HG02798 (cell line): ENCODE results near the gene FOXJ3.
A peak's percentile ranks its signal among the peaks of the same experiment; 100 is the strongest.

ENCODE experiments used
- ATAC-seq: cut with Tn5 transposase; IDR thresholded peaks from one replicate; pipeline ENCODE4 v1.9.1; 2021; ENCODE audit warnings: mild to moderate bottlenecking; ENCODE audit not compliant: unreplicated experiment, poor library complexity

The FOXJ3 gene

GRCh38 chr1:42335050-42335808, at the start of gene FOXJ3:
TSS of gene FOXJ3 (minus strand) at chr1:42335235. CDS start at chr1:42311093, 24,142 bp downstream.
- ATAC-seq, result peak; percentile 84

GRCh38 chr1:42381280-42381673, 46.2 kb upstream of the FOXJ3 start:
- no peak for ATAC-seq

GRCh38 chr1:42380586-42381279, 45.7 kb upstream of the FOXJ3 start, which contains the start of gene RIMKLA:
TSS of gene RIMKLA (plus strand) at chr1:42380792. CDS start at chr1:42380935, 143 bp downstream.
- peak; percentile 89 for ATAC-seq

DNA sequence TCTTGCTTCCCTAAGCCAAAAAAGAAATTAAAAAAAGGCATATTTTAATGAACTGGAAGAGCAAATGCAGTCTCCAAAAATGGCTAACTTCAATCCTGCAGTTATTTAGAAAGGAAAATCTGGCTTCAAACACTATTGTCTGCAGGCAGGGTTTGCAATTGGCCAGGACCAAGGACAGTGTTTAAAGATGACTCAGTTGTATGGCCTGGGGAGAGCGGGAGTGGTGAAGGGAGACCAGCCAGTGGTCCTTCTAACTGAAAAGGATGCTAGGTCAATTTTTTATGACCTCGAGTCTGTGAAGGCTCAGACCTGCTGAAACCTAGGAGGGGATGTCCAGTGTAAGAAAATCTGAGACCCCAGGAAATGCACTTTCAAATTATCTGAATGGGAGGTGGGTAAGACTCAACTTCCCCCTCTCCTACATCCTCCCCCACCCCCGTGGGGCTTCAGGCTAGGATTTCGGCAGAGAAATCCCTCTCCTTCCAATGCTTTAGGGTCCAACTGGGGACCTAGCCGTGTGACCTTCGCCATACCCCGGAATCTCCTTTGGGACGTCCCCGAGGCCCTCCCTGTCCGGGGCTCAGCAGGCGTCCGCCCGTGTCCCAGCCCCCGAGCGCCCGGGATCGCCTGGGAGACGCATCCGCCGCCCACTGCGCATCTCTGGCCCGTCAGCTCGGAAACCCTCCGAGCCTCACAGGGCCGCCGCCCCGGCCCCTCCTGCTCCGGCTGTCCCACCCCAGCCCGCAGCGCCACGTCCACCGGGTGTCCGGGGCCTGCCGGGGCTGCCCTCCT, 45.0 kb upstream of the FOXJ3 start:
- ATAC-seq, result peak; percentile 46

DNA sequence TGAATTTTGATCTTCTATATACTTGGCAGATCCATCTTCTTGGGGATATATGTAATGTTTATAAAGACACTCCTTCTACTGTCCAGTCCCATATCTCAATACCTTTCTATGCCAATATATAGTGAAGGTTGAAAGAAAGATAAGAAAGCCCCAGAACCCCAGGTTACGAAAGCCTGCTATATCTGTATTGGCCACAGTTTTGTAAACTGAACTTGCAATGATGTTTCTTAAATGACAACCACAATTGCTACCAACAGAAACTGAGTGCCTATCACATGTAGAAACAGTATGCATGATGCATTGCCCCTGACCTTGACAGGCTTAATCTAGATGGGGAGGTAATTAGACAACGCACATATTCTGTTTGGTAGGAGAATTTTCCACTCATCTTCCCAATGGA, 37.8 kb upstream of the FOXJ3 start:
- no peak for ATAC-seq

DNA sequence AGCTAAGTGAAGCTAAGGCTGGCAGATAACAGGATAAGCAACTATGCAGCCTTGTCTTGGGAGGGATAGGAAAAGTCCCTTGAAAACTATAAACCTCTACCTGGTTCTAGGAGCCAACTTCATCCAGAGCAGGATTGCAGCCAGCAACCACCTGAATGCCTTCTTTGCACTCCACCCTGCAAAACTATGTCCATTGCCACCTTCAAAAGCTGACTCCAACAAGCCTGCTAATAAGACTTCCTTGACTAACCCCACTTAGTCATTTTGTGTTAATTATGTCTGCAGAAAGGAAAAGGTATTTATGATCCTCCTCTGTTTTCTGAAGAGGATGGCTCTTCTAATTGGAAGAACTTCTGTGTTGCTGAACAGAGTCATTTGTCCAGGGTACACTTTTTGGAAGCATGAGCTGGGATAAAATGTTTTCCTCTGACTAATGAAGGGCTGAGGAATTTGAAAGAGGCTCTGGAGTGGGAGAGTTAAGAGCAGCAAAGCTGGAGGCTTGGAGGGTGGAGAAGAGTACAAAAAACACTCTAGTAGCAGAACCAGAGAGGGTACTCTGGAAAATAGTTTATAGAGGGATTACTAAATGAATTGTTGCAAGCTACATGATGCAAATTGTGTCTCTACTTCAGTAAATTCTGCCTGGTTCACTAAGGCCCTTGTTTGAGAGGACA, 36.0 kb upstream of the FOXJ3 start:
- ATAC-seq, result no peak

DNA sequence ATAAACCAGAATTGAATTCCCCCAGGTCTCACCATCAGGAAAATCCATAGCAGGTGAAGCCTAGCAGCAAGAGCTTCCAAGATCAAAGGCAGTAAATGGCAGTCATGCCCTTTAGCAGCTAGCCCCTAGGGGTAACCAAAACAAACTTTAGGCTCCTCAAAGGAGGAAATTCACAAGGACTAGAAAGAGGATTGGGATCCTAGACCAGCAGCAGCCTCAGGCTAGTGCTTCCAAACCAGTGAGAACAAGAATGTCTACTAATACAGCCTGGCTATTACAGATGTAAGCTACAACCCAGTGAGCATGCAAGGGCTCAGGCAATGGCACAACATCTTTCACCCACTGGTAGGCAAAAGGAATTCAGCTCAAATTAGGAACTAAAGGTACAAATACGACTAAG, 34.4 kb upstream of the FOXJ3 start:
- ATAC-seq, result no peak

DNA sequence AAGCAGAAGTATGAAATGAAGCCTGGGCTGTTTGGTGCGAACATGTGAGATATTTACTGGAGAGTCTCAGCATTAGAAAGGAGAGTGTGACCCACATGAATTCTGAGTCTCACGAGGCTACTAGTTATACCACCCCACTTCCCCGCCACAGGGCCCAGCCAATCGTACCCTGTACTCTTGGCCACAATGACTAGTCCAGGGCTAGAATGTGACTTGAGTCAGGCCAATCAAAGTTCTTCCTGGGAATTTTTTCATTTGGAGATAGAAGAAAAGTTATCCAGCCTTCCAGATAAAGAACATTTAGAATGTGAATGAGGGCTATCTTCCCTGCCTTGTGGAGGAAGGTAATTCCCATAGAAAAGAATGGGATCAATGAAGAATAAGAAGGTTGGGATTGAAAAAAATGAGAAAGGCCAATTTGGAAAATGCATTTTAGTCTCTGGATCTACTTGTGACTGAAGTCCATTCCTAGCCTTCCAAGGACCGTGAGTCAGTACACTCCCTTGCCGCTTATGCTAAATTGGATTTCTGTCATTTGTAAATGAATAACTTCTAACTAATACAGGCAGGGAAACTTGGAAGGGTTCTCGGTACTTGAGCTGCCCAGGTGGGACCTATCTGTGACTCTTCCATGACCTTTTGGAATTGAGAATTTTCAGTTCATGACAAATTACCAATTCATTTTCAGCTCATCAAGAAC, 33.2 kb upstream of the FOXJ3 start:
- ATAC-seq, result no peak

DNA sequence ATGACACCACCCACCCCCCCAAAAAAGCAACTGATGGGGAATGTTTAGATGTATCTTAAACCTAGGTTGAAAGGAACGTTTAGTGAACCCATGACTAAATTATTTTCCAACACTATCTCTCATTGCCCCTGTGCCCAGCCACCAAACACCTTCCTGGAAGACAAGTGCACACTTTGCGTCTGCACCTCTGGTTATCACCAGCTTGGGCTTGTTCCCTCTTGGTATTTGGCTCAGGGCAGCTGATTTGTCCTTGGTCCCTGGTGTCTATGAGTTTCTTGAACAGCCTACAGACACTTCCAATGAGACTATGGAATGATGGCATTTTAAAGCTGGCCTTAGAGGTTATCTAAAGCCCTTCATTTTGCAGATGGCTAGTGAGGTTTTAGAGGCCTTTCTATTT, 30.1 kb upstream of the FOXJ3 start:
- no peak for ATAC-seq

DNA sequence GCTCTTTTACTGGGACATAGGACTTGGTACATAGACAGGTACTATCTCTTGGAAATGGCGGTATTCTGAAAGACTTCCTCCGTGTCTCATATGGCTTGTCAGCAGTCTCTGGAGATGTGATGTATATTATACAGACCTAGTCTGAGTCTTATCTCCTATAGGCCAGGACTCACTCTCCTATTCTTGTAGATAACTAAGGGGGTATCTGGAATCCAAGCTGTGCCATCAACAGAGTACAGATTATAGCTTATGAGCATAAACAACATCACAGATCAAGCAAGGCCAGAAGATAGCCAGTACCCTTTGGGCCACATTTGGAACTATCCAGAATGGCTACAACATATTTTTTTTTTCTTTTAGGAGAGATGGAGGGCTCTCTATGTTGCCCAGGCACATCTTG, 29.5 kb upstream of the FOXJ3 start:
- ATAC-seq, result no peak

DNA sequence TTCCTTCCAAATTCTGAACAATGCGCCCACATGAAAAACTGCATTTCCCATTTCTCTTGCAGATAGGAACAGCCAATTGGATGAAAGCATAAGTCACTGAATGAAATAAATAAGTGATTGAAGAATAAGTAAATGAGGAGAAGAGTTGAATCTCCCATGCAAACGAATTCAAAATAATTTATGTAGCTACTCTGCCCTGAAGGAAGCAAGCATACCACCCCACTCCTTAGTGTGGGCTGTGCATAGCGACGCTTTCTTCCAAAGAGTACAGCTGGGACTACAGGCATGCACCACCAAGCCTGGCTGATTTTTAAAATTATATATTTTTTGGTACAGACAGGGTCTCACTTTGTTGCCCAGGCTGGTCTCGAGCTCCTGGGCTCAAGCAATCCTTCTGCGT, 29.1 kb upstream of the FOXJ3 start:
- no peak for ATAC-seq

- ATAC-seq, result no peak
Measured at GRCh38 chr1:42359466-42359865, 24.4 kb upstream of the FOXJ3 start.

DNA sequence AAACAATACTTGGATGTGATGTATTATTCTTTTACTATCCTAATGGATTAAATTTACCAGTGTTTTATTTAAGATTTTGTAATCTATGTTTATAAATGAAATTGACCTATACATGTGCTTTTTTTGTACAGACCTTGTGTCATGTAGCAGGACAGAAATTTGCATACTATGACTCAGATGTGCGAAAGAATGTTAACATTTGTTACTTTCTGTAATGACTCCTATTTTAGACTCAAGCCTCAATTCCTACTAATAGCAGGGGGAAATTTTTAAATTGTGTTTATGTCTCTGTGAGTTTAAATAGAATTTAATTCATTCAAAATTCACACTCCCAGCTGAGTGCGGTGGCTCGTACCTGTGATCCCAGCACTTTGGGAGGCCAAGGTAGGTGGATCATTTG, 23.8 kb upstream of the FOXJ3 start:
- ATAC-seq, result peak; percentile 70

- no peak for ATAC-seq
Measured at GRCh38 chr1:42350086-42350485, 15.1 kb upstream of the FOXJ3 start.

- ATAC-seq, result no peak
Measured at GRCh38 chr1:42348498-42348897, 13.5 kb upstream of the FOXJ3 start.

- ATAC-seq, result no peak
Measured at GRCh38 chr1:42343049-42343448, 8.0 kb upstream of the FOXJ3 start.

- no peak for ATAC-seq
Measured at GRCh38 chr1:42340901-42341300, 5.9 kb upstream of the FOXJ3 start.

DNA sequence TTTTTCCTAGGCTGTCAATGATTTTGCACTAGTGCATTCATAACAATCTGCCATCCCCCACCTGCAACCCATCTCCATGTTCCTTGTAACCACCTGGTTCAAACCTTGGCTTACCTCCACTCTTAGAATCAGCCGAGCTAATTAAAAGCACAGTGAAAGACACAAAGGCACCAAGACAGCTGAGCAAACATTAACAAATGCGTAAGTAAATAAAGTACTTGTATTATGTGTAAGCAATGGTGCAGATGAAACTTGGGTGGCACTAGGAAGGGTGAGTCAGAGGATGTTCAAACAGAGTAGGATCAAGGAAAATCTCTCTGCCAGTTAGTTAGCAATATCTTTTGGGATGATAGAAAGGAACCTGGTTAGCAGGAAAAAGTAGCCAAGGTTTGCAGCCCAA, 5.1 kb upstream of the FOXJ3 start:
- ATAC-seq, result no peak

GRCh38 chr1:42336978-42337377, 1.9 kb upstream of the FOXJ3 start:
- ATAC-seq, result no peak
